ENCODE results near the gene FAM222A.

- TF ChIP-seq CTCF (IDR thresholded peaks at IDR 0.05), result no peak
- no peak for TF ChIP-seq POLR2A (IDR thresholded peaks at IDR 0.05)
Observed at GRCh38 chr12:109744026-109744425, 30.4 kb downstream of the FAM222A start.

All from lower leg skin (tissue), 3 donors.